Measurements from ENCODE around the gene KDM4F. TPM values are rescaled to one million over a fixed set of nuclear protein-coding genes. Genes with fewer than 3 reads are reported as not detected.

The KDM4F gene
- total and polyA plus RNA-seq, 2 donors (not counting 1 experiment from before 2014, with no cell fraction given), result not detected

DNA sequence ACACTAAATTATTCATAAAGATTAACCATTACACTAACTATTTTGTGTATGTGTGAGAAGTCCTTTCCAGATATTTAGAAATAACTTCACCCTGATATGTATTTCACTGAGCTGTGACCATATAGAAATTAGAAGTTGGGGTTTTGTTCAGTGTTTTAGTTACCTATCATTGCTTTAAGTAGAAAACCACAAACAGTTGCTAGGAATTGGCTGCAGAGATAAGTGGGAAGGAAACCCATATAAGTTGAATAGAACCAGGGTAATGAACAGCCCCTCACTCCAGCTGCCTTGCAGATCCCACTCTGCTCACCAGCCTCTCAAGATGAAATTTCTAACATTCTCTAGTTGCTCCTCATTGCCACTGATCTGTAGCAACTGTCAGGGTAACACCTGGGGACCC, 27.8 kb downstream of the KDM4F start:
- H3K27me3 ChIP-seq (ENCODE audit: control insufficient read depth, insufficient read depth, low read length), result no peaks in the 10 kb centered on the region
- no peak for TF ChIP-seq EZH2 (IDR thresholded peaks at IDR 0.05; ENCODE audit: low read length, missing control alignments)
- TF ChIP-seq CTCF (conservative IDR thresholded peaks at IDR 0.05 in 1 of 2, IDR thresholded peaks at IDR 0.05 in 1 of 2; ENCODE audit: low read depth in 1 of 2, low read length in 2 of 2), result no peak
- no peaks in the 10 kb centered on the region for H3K79me2 ChIP-seq (ENCODE audit: control insufficient read depth, insufficient read depth, low read length)
- H3K4me1 ChIP-seq (ENCODE audit: control insufficient read depth, extremely low read depth, insufficient read depth, low read length), result peaks cover 8% of the 10 kb centered on the region
- H3K4me2 ChIP-seq (ENCODE audit: extremely low read depth, insufficient read depth, low read length), result no peak overlapping the region
- H3K4me3 ChIP-seq (replicated peaks in 1 of 4; ENCODE audit: control extremely low read depth in 1 of 4, insufficient read depth in 1 of 4, low read depth in 3 of 4, low read length in 4 of 4), result no peak overlapping the region
- H3K27ac ChIP-seq (ENCODE audit: insufficient read depth, low read length), result no peak overlapping the region
- H2AFZ ChIP-seq (ENCODE audit: low read length), result no peak overlapping the region
- H3K9ac ChIP-seq (ENCODE audit: insufficient read depth, low read length), result no peak overlapping the region
- H3K36me3 ChIP-seq (ENCODE audit: control insufficient read depth, insufficient read depth, low read length), result no peaks in the 10 kb centered on the region
- H4K20me1 ChIP-seq (ENCODE audit: control insufficient read depth, extremely low read depth, insufficient read depth, low read length), result no peaks in the 10 kb centered on the region
- DNase-seq (ENCODE audit: low read depth in 2 of 2), result no peak
- no peaks in the 10 kb centered on the region for H3K9me3 ChIP-seq (ENCODE audit: control insufficient read depth, insufficient read depth, low read depth, low read length)

DNA sequence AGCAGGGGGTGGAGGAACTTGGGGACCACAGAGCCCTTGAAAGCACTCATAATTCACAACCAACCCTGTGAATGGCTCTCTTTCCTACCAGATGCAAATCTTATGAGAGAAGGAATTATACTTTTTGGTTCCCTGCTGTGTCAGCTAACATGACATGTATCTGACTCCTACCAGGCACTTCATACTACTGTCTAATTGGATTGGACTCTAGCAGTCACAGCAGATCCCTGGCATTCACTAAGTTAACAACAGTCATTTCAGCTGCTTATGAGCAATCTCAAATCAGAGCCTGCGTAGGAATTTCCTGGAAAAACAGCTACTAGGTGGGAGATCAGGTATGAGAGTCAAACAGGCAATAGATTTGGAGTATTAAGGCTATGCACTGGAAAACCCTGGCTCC, 29.3 kb downstream of the KDM4F start:
- TF ChIP-seq EZH2 (IDR thresholded peaks at IDR 0.05; ENCODE audit: low read length, missing control alignments) (no peak), CTCF (conservative IDR thresholded peaks at IDR 0.05 in 1 of 2, IDR thresholded peaks at IDR 0.05 in 1 of 2; ENCODE audit: low read depth in 1 of 2, low read length in 2 of 2) (no peak)
- Histone ChIP-seq H3K36me3 (ENCODE audit: control insufficient read depth, insufficient read depth, low read length) (no peaks in the 10 kb centered on the region), H3K4me1 (ENCODE audit: control insufficient read depth, extremely low read depth, insufficient read depth, low read length) (peaks cover 8% of the 10 kb centered on the region), H3K4me3 (replicated peaks in 1 of 4; ENCODE audit: control extremely low read depth in 1 of 4, insufficient read depth in 1 of 4, low read depth in 3 of 4, low read length in 4 of 4) (no peak overlapping the region), H3K27ac (ENCODE audit: insufficient read depth, low read length) (no peak overlapping the region), H3K9ac (ENCODE audit: insufficient read depth, low read length) (no peak overlapping the region), H2AFZ (ENCODE audit: low read length) (no peak overlapping the region), H3K27me3 (ENCODE audit: control insufficient read depth, insufficient read depth, low read length) (no peaks in the 10 kb centered on the region), H3K79me2 (ENCODE audit: control insufficient read depth, insufficient read depth, low read length) (no peaks in the 10 kb centered on the region), H3K9me3 (ENCODE audit: control insufficient read depth, insufficient read depth, low read depth, low read length) (no peaks in the 10 kb centered on the region), H3K4me2 (ENCODE audit: extremely low read depth, insufficient read depth, low read length) (no peak overlapping the region), H4K20me1 (ENCODE audit: control insufficient read depth, extremely low read depth, insufficient read depth, low read length) (no peaks in the 10 kb centered on the region)
- DNase-seq (ENCODE audit: low read depth in 2 of 2), result peak in 1 of 2 donors; percentile 33

GRCh38 chr11:95081010-95081409, 31.8 kb downstream of the KDM4F start:
- Histone ChIP-seq H3K27me3 (ENCODE audit: control insufficient read depth, insufficient read depth, low read length) (no peaks in the 10 kb centered on the region), H3K36me3 (ENCODE audit: control insufficient read depth, insufficient read depth, low read length) (no peaks in the 10 kb centered on the region), H2AFZ (ENCODE audit: low read length) (no peak overlapping the region), H3K27ac (ENCODE audit: insufficient read depth, low read length) (no peak overlapping the region), H3K4me3 (replicated peaks in 1 of 4; ENCODE audit: control extremely low read depth in 1 of 4, insufficient read depth in 1 of 4, low read depth in 3 of 4, low read length in 4 of 4) (no peak overlapping the region), H3K4me2 (ENCODE audit: extremely low read depth, insufficient read depth, low read length) (no peak overlapping the region), H4K20me1 (ENCODE audit: control insufficient read depth, extremely low read depth, insufficient read depth, low read length) (no peaks in the 10 kb centered on the region), H3K79me2 (ENCODE audit: control insufficient read depth, insufficient read depth, low read length) (no peaks in the 10 kb centered on the region), H3K9me3 (ENCODE audit: control insufficient read depth, insufficient read depth, low read depth, low read length) (no peaks in the 10 kb centered on the region), H3K4me1 (ENCODE audit: control insufficient read depth, extremely low read depth, insufficient read depth, low read length) (peaks cover 2% of the 10 kb centered on the region), H3K9ac (ENCODE audit: insufficient read depth, low read length) (no peak overlapping the region)
- TF ChIP-seq EZH2 (IDR thresholded peaks at IDR 0.05; ENCODE audit: low read length, missing control alignments) (no peak), CTCF (conservative IDR thresholded peaks at IDR 0.05 in 1 of 2, IDR thresholded peaks at IDR 0.05 in 1 of 2; ENCODE audit: low read depth in 1 of 2, low read length in 2 of 2) (no peak)
- no peak for DNase-seq (ENCODE audit: low read depth in 2 of 2)

Measured in fibroblast of lung (primary cell).